SK-N-SH treated with all-trans-retinoic acid at 6 μM for 48 hours (cell line): Measurements from ENCODE around the gene ZCWPW2.

ENCODE experiments used
- TSHZ2 ChIP-seq: fragments of 250-450 bp; sonication (Bioruptor Pico); IDR thresholded peaks from 2 replicates; pipeline ENCODE4 v1.5.0; 2020; ENCODE audit warnings: mild to moderate bottlenecking, moderate library complexity
- ZC3H10 ChIP-seq: fragments of 250-450 bp; sonication (Bioruptor Pico); IDR thresholded peaks from 2 replicates; pipeline ENCODE4 v1.5.1; 2021; ENCODE audit warnings: mild to moderate bottlenecking, moderate library complexity
- TF ChIP-seq, protein P1 (sequence below): fragments of 250-450 bp; sonication (Bioruptor Pico); IDR thresholded peaks from 2 replicates; pipeline ENCODE4 v1.8.0; 2020; ENCODE audit warnings: mild to moderate bottlenecking, moderate library complexity, borderline replicate concordance

GRCh38 chr3:28406241-28406640, 57.7 kb downstream of the ZCWPW2 start:
- TF ChIP-seq ZC3H10 (no peak), TSHZ2 (CRISPR knock-in tag) (no peak)
- TF ChIP-seq, protein P1, sequence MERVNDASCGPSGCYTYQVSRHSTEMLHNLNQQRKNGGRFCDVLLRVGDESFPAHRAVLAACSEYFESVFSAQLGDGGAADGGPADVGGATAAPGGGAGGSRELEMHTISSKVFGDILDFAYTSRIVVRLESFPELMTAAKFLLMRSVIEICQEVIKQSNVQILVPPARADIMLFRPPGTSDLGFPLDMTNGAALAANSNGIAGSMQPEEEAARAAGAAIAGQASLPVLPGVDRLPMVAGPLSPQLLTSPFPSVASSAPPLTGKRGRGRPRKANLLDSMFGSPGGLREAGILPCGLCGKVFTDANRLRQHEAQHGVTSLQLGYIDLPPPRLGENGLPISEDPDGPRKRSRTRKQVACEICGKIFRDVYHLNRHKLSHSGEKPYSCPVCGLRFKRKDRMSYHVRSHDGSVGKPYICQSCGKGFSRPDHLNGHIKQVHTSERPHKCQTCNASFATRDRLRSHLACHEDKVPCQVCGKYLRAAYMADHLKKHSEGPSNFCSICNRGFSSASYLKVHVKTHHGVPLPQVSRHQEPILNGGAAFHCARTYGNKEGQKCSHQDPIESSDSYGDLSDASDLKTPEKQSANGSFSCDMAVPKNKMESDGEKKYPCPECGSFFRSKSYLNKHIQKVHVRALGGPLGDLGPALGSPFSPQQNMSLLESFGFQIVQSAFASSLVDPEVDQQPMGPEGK (CRISPR knock-in tag): no peak
